Epidermal melanocyte (primary cell): ENCODE data around the gene SLBP.

Experiments used
- DNase-seq: peaks from one replicate; pipeline ENCODE4 v3.0.0; 2011; ENCODE audit warnings: low spot score; ENCODE audit not compliant: insufficient read length

SLBP gene

GRCh38 chr4:1655676-1656075 is 56.4 kb downstream of the SLBP start:
- DNase-seq: no peak

- DNase-seq: no peak
Observed at GRCh38 chr4:1655081-1655480, 57.0 kb downstream of the SLBP start.

- DNase-seq: no peak
Observed at GRCh38 chr4:1654216-1654955, 57.7 kb downstream of the SLBP start.

GRCh38 chr4:1653776-1654175 is 58.3 kb downstream of the SLBP start:
- no peak for DNase-seq

DNA sequence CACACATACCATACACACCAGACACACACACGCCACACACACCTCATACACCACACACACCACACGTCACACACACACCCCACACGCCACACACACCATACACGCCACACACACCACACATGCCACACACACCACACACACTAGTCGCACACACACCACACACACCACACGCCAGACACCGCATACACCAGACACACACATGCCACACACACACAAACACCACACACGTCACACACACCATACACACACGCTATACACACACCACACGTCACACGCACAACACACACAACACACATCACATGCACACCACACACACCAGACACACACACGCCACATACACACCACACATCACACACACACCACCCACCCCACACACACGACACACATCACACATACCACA is 60.0 kb downstream of the SLBP start:
- no peak for DNase-seq

DNA sequence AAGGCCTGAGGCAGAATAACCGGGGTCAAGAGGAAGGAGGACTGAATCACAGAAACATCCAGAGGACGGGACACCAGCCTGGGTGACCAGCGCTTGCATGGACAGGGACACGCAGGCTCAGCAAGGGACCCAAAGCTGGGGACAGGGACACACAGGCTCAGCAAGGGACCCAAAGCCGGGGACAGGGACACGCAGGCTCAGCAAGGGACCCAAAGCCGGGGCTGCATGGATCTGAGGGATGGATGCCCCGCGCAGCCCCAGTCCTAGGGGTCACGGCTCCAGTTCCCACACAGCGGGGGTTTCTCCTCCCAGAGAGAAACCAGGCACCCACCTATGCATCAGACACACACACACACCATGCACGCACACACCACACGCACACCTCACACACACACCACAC is 60.5 kb downstream of the SLBP start:
- no peak for DNase-seq

GRCh38 chr4:1648962-1649361 is 63.2 kb downstream of the SLBP start:
- DNase-seq: no peak

DNA sequence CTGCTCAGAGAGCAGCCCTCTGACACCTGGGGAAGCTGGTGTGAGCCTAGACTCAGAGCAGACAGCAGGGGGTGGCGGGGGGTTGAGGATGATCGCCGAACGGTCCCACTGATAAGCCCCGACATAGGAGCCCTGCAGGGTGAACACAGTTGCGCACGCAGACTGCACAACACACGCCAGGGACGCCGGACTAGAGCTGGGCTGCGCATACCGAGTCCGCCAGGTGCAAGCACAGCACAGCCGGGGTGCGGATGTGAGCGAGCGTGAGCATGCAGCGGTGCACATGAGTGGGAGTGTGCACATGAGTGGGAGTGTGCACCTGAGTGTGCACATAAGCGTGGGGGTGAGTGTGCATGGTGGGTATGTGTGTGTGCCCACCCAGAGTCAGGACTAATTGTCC is 64.7 kb downstream of the SLBP start:
- no peak for DNase-seq

GRCh38 chr4:1646690-1647089 is 65.4 kb downstream of the SLBP start:
- no peak for DNase-seq

GRCh38 chr4:1644891-1645657 is 67.0 kb downstream of the SLBP start:
- no peak for DNase-seq

GRCh38 chr4:1643971-1644735 is 68.0 kb downstream of the SLBP start:
- no peak for DNase-seq
